GM12873 (cell line): Measurements from ENCODE around the gene DEF6.

ENCODE experiments used
- CTCF ChIP-seq: IDR thresholded peaks from 2 replicates; pipeline ENCODE4 v1.5.1; 2012; ENCODE audit warnings: low read depth, mild to moderate bottlenecking, moderate library complexity, low read length, control low read depth; ENCODE audit not compliant: insufficient read depth; ENCODE audit errors: missing control alignments

Gene DEF6

GRCh38 chr6:35267446-35267845 is 30.2 kb upstream of the DEF6 start:
- no peak for TF ChIP-seq CTCF

GRCh38 chr6:35267897-35268296 is 29.7 kb upstream of the DEF6 start:
- TF ChIP-seq CTCF, result no peak

- no peak for TF ChIP-seq CTCF
These were observed 25.6 kb upstream of the DEF6 start for GRCh38 chr6:35272005-35272404.

- no peak for TF ChIP-seq CTCF
These were observed 23.6 kb upstream of the DEF6 start for GRCh38 chr6:35273822-35274559.

- TF ChIP-seq CTCF, result no peak
These were observed 21.8 kb upstream of the DEF6 start for GRCh38 chr6:35275744-35276260.

GRCh38 chr6:35278708-35279107 is 18.9 kb upstream of the DEF6 start:
- TF ChIP-seq CTCF, result no peak

GRCh38 chr6:35280903-35281302 is 16.7 kb upstream of the DEF6 start:
- TF ChIP-seq CTCF, result no peak
